Measurements from ENCODE around the gene IYD.

IYD gene

GRCh38 chr6:150349546-150349945, 19.3 kb upstream of the IYD start:
- Histone ChIP-seq H3K27ac (ENCODE audit: low read depth, low read length) (no peak overlapping the region), H3K4me1 (ENCODE audit: control insufficient read depth in 5 of 5, insufficient read depth in 5 of 5, low read length in 5 of 5) (no peaks in the 10 kb centered on the region), H3K9me3 (ENCODE audit: control insufficient read depth in 5 of 5, low read length in 5 of 5) (no peaks in the 10 kb centered on the region), H3K27me3 (ENCODE audit: control insufficient read depth in 5 of 5, insufficient read depth in 4 of 5, low read length in 5 of 5) (peaks cover 0 to 5% (median 0%) of the 10 kb centered on the region in 5 donors), H3K4me3 (ENCODE audit: low read depth in 1 of 5, low read length in 5 of 5) (no peak overlapping the region), H3K9ac (ENCODE audit: low read length in 5 of 5) (no peak overlapping the region), H3K36me3 (ENCODE audit: control insufficient read depth in 5 of 5, insufficient read depth in 5 of 5, low read length in 5 of 5) (no peaks in the 10 kb centered on the region)

GRCh38 chr6:150352321-150353296, 16.2 kb upstream of the IYD start:
- H3K27ac ChIP-seq (ENCODE audit: low read depth, low read length): no peak overlapping the region
- H3K9me3 ChIP-seq (ENCODE audit: control insufficient read depth in 5 of 5, low read length in 5 of 5): no peaks in the 10 kb centered on the region
- H3K27me3 ChIP-seq (ENCODE audit: control insufficient read depth in 5 of 5, insufficient read depth in 4 of 5, low read length in 5 of 5): peaks cover 0 to 2% (median 0%) of the 10 kb centered on the region in 5 donors
- no peaks in the 10 kb centered on the region for H3K36me3 ChIP-seq (ENCODE audit: control insufficient read depth in 5 of 5, insufficient read depth in 5 of 5, low read length in 5 of 5)
- H3K4me1 ChIP-seq (ENCODE audit: control insufficient read depth in 5 of 5, insufficient read depth in 5 of 5, low read length in 5 of 5): no peaks in the 10 kb centered on the region
- no peak overlapping the region for H3K9ac ChIP-seq (ENCODE audit: low read length in 5 of 5)
- H3K4me3 ChIP-seq (ENCODE audit: low read depth in 1 of 5, low read length in 5 of 5): no peak overlapping the region

DNA sequence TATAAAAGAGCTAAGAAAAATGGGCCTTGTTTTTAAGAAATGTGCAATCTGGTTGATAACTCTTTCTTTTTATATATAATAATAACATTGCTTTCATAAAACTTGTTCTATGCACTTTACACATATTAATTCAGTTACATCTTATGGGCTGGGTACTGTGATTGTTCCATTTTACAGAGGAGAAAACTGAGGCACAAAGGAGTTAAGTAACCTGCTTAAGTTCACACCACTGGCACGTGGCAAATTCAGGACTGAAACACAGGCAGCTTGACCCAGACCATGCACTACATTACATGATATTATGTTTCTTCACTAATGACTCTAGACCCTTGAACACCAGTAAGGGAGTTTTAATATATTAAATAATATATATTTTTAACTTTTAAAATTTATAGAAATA, 15.4 kb upstream of the IYD start:
- H3K9ac ChIP-seq (ENCODE audit: low read length in 5 of 5): no peak overlapping the region
- no peaks in the 10 kb centered on the region for H3K4me1 ChIP-seq (ENCODE audit: control insufficient read depth in 5 of 5, insufficient read depth in 5 of 5, low read length in 5 of 5)
- no peak overlapping the region for H3K27ac ChIP-seq (ENCODE audit: low read depth, low read length)
- no peak overlapping the region for H3K4me3 ChIP-seq (ENCODE audit: low read depth in 1 of 5, low read length in 5 of 5)
- H3K27me3 ChIP-seq (ENCODE audit: control insufficient read depth in 5 of 5, insufficient read depth in 4 of 5, low read length in 5 of 5): peaks cover 0 to 2% (median 0%) of the 10 kb centered on the region in 5 donors
- no peaks in the 10 kb centered on the region for H3K36me3 ChIP-seq (ENCODE audit: control insufficient read depth in 5 of 5, insufficient read depth in 5 of 5, low read length in 5 of 5)
- H3K9me3 ChIP-seq (ENCODE audit: control insufficient read depth in 5 of 5, low read length in 5 of 5): no peaks in the 10 kb centered on the region

- no peaks in the 10 kb centered on the region for H3K9me3 ChIP-seq (ENCODE audit: control insufficient read depth in 5 of 5, low read length in 5 of 5)
- H3K27ac ChIP-seq (ENCODE audit: low read depth, low read length): no peak overlapping the region
- no peak overlapping the region for H3K4me3 ChIP-seq (ENCODE audit: low read depth in 1 of 5, low read length in 5 of 5)
- peaks cover 0 to 2% (median 0%) of the 10 kb centered on the region in 5 donors for H3K27me3 ChIP-seq (ENCODE audit: control insufficient read depth in 5 of 5, insufficient read depth in 4 of 5, low read length in 5 of 5)
- no peaks in the 10 kb centered on the region for H3K4me1 ChIP-seq (ENCODE audit: control insufficient read depth in 5 of 5, insufficient read depth in 5 of 5, low read length in 5 of 5)
- no peaks in the 10 kb centered on the region for H3K36me3 ChIP-seq (ENCODE audit: control insufficient read depth in 5 of 5, insufficient read depth in 5 of 5, low read length in 5 of 5)
- H3K9ac ChIP-seq (ENCODE audit: low read length in 5 of 5): no peak overlapping the region
Observed at GRCh38 chr6:150354754-150355571, 13.8 kb upstream of the IYD start.

DNA sequence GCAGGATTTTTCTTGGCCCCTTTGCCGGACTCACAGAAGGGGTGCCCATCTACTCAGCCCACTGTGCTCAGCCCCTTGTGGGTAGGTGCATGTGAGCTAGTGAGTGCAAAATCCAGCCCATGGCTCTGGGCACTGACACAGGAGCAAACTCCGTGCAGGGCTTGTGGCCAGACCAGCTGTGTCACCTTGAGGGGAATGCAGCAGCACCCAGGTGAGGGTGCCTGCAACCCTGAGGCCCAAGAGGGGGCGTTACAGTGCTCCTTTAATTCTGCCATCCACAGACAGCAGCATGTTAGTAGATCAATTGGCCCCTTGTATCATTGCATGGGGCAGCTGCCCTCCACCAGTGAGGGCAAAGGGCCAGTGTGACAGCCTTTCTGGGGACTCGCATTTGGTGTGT, 12.9 kb upstream of the IYD start:
- no peaks in the 10 kb centered on the region for H3K4me1 ChIP-seq (ENCODE audit: control insufficient read depth in 5 of 5, insufficient read depth in 5 of 5, low read length in 5 of 5)
- no peaks in the 10 kb centered on the region for H3K36me3 ChIP-seq (ENCODE audit: control insufficient read depth in 5 of 5, insufficient read depth in 5 of 5, low read length in 5 of 5)
- H3K27ac ChIP-seq (ENCODE audit: low read depth, low read length): no peak overlapping the region
- H3K4me3 ChIP-seq (ENCODE audit: low read depth in 1 of 5, low read length in 5 of 5): no peak overlapping the region
- H3K27me3 ChIP-seq (ENCODE audit: control insufficient read depth in 5 of 5, insufficient read depth in 4 of 5, low read length in 5 of 5): peaks cover 0 to 2% (median 0%) of the 10 kb centered on the region in 5 donors
- H3K9ac ChIP-seq (ENCODE audit: low read length in 5 of 5): no peak overlapping the region
- no peaks in the 10 kb centered on the region for H3K9me3 ChIP-seq (ENCODE audit: control insufficient read depth in 5 of 5, low read length in 5 of 5)

- no peak overlapping the region for H3K9ac ChIP-seq (ENCODE audit: low read length in 5 of 5)
- no peaks in the 10 kb centered on the region for H3K36me3 ChIP-seq (ENCODE audit: control insufficient read depth in 5 of 5, insufficient read depth in 5 of 5, low read length in 5 of 5)
Observed at GRCh38 chr6:150361876-150362275, 6.9 kb upstream of the IYD start.

GRCh38 chr6:150363733-150364132, 5.1 kb upstream of the IYD start:
- no peaks in the 10 kb centered on the region for H3K36me3 ChIP-seq (ENCODE audit: control insufficient read depth in 5 of 5, insufficient read depth in 5 of 5, low read length in 5 of 5)
- peaks cover 0 to 9% (median 0%) of the 10 kb centered on the region in 5 donors for H3K4me1 ChIP-seq (ENCODE audit: control insufficient read depth in 5 of 5, insufficient read depth in 5 of 5, low read length in 5 of 5)
- H3K27ac ChIP-seq (ENCODE audit: low read depth, low read length): no peak overlapping the region
- H3K27me3 ChIP-seq (ENCODE audit: control insufficient read depth in 5 of 5, insufficient read depth in 4 of 5, low read length in 5 of 5): no peaks in the 10 kb centered on the region
- no peak overlapping the region for H3K9ac ChIP-seq (ENCODE audit: low read length in 5 of 5)
- H3K4me3 ChIP-seq (ENCODE audit: low read depth in 1 of 5, low read length in 5 of 5): no peak overlapping the region
- H3K9me3 ChIP-seq (ENCODE audit: control insufficient read depth in 5 of 5, low read length in 5 of 5): no peaks in the 10 kb centered on the region

More at GRCh38 chr6:150361876-150362275, 6.9 kb upstream of the IYD start:
- H3K4me1 ChIP-seq (ENCODE audit: control insufficient read depth in 5 of 5, insufficient read depth in 5 of 5, low read length in 5 of 5): peaks cover 0 to 9% (median 0%) of the 10 kb centered on the region in 5 donors
- no peak overlapping the region for H3K27ac ChIP-seq (ENCODE audit: low read depth, low read length)
- no peaks in the 10 kb centered on the region for H3K9me3 ChIP-seq (ENCODE audit: control insufficient read depth in 5 of 5, low read length in 5 of 5)
- no peaks in the 10 kb centered on the region for H3K27me3 ChIP-seq (ENCODE audit: control insufficient read depth in 5 of 5, insufficient read depth in 4 of 5, low read length in 5 of 5)
- H3K4me3 ChIP-seq (ENCODE audit: low read depth in 1 of 5, low read length in 5 of 5): no peak overlapping the region

- Histone ChIP-seq H3K27ac (ENCODE audit: low read depth, low read length) (no peak overlapping the region), H3K4me1 (ENCODE audit: control insufficient read depth in 5 of 5, insufficient read depth in 5 of 5, low read length in 5 of 5) (peaks cover 0 to 9% (median 0%) of the 10 kb centered on the region in 5 donors), H3K4me3 (ENCODE audit: low read depth in 1 of 5, low read length in 5 of 5) (no peak overlapping the region), H3K36me3 (ENCODE audit: control insufficient read depth in 5 of 5, insufficient read depth in 5 of 5, low read length in 5 of 5) (no peaks in the 10 kb centered on the region), H3K9ac (ENCODE audit: low read length in 5 of 5) (no peak overlapping the region), H3K9me3 (ENCODE audit: control insufficient read depth in 5 of 5, low read length in 5 of 5) (no peaks in the 10 kb centered on the region), H3K27me3 (ENCODE audit: control insufficient read depth in 5 of 5, insufficient read depth in 4 of 5, low read length in 5 of 5) (no peaks in the 10 kb centered on the region)
Observed at GRCh38 chr6:150366118-150366778, 2.6 kb upstream of the IYD start.

- Histone ChIP-seq H3K9me3 (ENCODE audit: control insufficient read depth in 5 of 5, low read length in 5 of 5) (no peaks in the 10 kb centered on the region), H3K9ac (ENCODE audit: low read length in 5 of 5) (no peak overlapping the region), H3K4me1 (ENCODE audit: control insufficient read depth in 5 of 5, insufficient read depth in 5 of 5, low read length in 5 of 5) (peaks cover 0 to 10% (median 8%) of the 10 kb centered on the region in 5 donors), H3K27me3 (ENCODE audit: control insufficient read depth in 5 of 5, insufficient read depth in 4 of 5, low read length in 5 of 5) (no peaks in the 10 kb centered on the region), H3K36me3 (ENCODE audit: control insufficient read depth in 5 of 5, insufficient read depth in 5 of 5, low read length in 5 of 5) (no peaks in the 10 kb centered on the region), H3K4me3 (ENCODE audit: low read depth in 1 of 5, low read length in 5 of 5) (no peak overlapping the region), H3K27ac (ENCODE audit: low read depth, low read length) (no peak overlapping the region)
Observed at GRCh38 chr6:150369408-150369807, 596 bp downstream of the IYD start.
